Activated CD4-positive, alpha-beta T cell treated with anti-CD3 and anti-CD28 coated beads, Interleukin-2, amount 10 ng/mL, durations not matched to agents 24 days and 14 days (primary cell): Measurements from ENCODE around the gene CAMSAP1. TPM values are rescaled to one million over a fixed set of nuclear protein-coding genes. Genes with fewer than 3 reads are reported as not detected.

Source experiments
- DNase-seq: peaks from one replicate; pipeline ENCODE4 v3.0.0; 2022
- H3K27ac Mint-ChIP-seq: one replicate; pipeline ENCODE4 v1.8.0; 2022; ENCODE audit warnings: mild to moderate bottlenecking, mixed read lengths
- H3K27me3 Mint-ChIP-seq: one replicate; pipeline ENCODE4 v1.8.0; 2022; ENCODE audit warnings: mixed read lengths
- H3K36me3 Mint-ChIP-seq: one replicate; pipeline ENCODE4 v1.8.0; 2022; ENCODE audit warnings: low read depth, mild to moderate bottlenecking, mixed read lengths
- H3K4me1 Mint-ChIP-seq: one replicate; pipeline ENCODE4 v1.8.0; 2021; ENCODE audit warnings: mixed read lengths
- H3K4me3 Mint-ChIP-seq: one replicate; pipeline ENCODE4 v1.8.0; 2022; ENCODE audit warnings: mild to moderate bottlenecking, moderate library complexity, mixed read lengths
- H3K9me3 Mint-ChIP-seq: one replicate; pipeline ENCODE4 v1.8.0; 2021; ENCODE audit warnings: mixed read lengths
- intact Hi-C: fragments of 100-400 bp; cut with micrococcal nuclease; formaldehyde crosslinking; loops from one replicate; pipeline ENCODE4 v1.15.1; 2023
- total RNA-seq: library from RNA; stranded (reverse); gene quantifications from 2 replicates; pipeline ENCODE4 v1.2.3, GENCODE V29; 2022

The CAMSAP1 gene
- total RNA-seq, 1 donor from 2014 or later: 49.9 TPM

GRCh38 chr9:135815830-135816650, 91.3 kb downstream of the CAMSAP1 start:
- H3K4me1 Mint-ChIP-seq: no peaks in the 10 kb centered on the region
- no peak overlapping the region for H3K27ac Mint-ChIP-seq
- DNase-seq: no peak
- H3K36me3 Mint-ChIP-seq: peaks cover 42% of the 10 kb centered on the region
- no peak overlapping the region for H3K4me3 Mint-ChIP-seq
- H3K27me3 Mint-ChIP-seq: no peaks in the 10 kb centered on the region
- intact Hi-C loops: no loop called here
- H3K9me3 Mint-ChIP-seq: no peaks in the 10 kb centered on the region

- Mint-ChIP-seq H3K36me3 (peaks cover 39% of the 10 kb centered on the region), H3K4me1 (no peaks in the 10 kb centered on the region), H3K4me3 (no peak overlapping the region), H3K27me3 (no peaks in the 10 kb centered on the region), H3K9me3 (no peaks in the 10 kb centered on the region), H3K27ac (no peak overlapping the region)
- DNase-seq: no peak
- intact Hi-C loops: no loop called here
Measured at GRCh38 chr9:135815413-135815812, 91.9 kb downstream of the CAMSAP1 start.

- no peaks in the 10 kb centered on the region for H3K27me3 Mint-ChIP-seq
- H3K27ac Mint-ChIP-seq: no peak overlapping the region
- no peak for DNase-seq
- no peak overlapping the region for H3K4me3 Mint-ChIP-seq
- H3K9me3 Mint-ChIP-seq: no peaks in the 10 kb centered on the region
- H3K4me1 Mint-ChIP-seq: no peaks in the 10 kb centered on the region
- peaks cover 36% of the 10 kb centered on the region for H3K36me3 Mint-ChIP-seq
- intact Hi-C loops: no loop called here
Measured at GRCh38 chr9:135814421-135815095, 92.8 kb downstream of the CAMSAP1 start.

- H3K27ac Mint-ChIP-seq: no peak overlapping the region
- H3K4me3 Mint-ChIP-seq: no peak overlapping the region
- intact Hi-C loops: no loop called here
- no peaks in the 10 kb centered on the region for H3K4me1 Mint-ChIP-seq
- H3K27me3 Mint-ChIP-seq: no peaks in the 10 kb centered on the region
- no peak for DNase-seq
- no peaks in the 10 kb centered on the region for H3K9me3 Mint-ChIP-seq
- peaks cover 34% of the 10 kb centered on the region for H3K36me3 Mint-ChIP-seq
Measured at GRCh38 chr9:135813671-135814290, 93.6 kb downstream of the CAMSAP1 start.

GRCh38 chr9:135812961-135813360, 94.4 kb downstream of the CAMSAP1 start:
- intact Hi-C loops: no loop called here
- Mint-ChIP-seq H3K36me3 (peaks cover 31% of the 10 kb centered on the region), H3K4me3 (no peak overlapping the region), H3K27ac (no peak overlapping the region), H3K9me3 (no peaks in the 10 kb centered on the region), H3K27me3 (no peaks in the 10 kb centered on the region), H3K4me1 (no peaks in the 10 kb centered on the region)
- DNase-seq: no peak

GRCh38 chr9:135811801-135812200, 95.5 kb downstream of the CAMSAP1 start:
- H3K4me3 Mint-ChIP-seq: no peak overlapping the region
- DNase-seq: no peak
- no peaks in the 10 kb centered on the region for H3K27me3 Mint-ChIP-seq
- H3K36me3 Mint-ChIP-seq: peaks cover 27% of the 10 kb centered on the region
- no peaks in the 10 kb centered on the region for H3K4me1 Mint-ChIP-seq
- no peak overlapping the region for H3K27ac Mint-ChIP-seq
- intact Hi-C loops: no loop called here
- no peaks in the 10 kb centered on the region for H3K9me3 Mint-ChIP-seq

- H3K27ac Mint-ChIP-seq: no peak overlapping the region
- peaks cover 21% of the 10 kb centered on the region for H3K36me3 Mint-ChIP-seq
- no peak for DNase-seq
- no peaks in the 10 kb centered on the region for H3K27me3 Mint-ChIP-seq
- intact Hi-C loops: no loop called here
- H3K9me3 Mint-ChIP-seq: no peaks in the 10 kb centered on the region
- H3K4me1 Mint-ChIP-seq: no peaks in the 10 kb centered on the region
- H3K4me3 Mint-ChIP-seq: no peak overlapping the region
Measured at GRCh38 chr9:135810806-135811575, 96.4 kb downstream of the CAMSAP1 start.

- no peak overlapping the region for H3K27ac Mint-ChIP-seq
- no peak overlapping the region for H3K4me3 Mint-ChIP-seq
- intact Hi-C loops: no loop called here
- peaks cover 12% of the 10 kb centered on the region for H3K36me3 Mint-ChIP-seq
- no peaks in the 10 kb centered on the region for H3K9me3 Mint-ChIP-seq
- no peaks in the 10 kb centered on the region for H3K4me1 Mint-ChIP-seq
- no peak for DNase-seq
- no peaks in the 10 kb centered on the region for H3K27me3 Mint-ChIP-seq
Measured at GRCh38 chr9:135809166-135809565, 98.2 kb downstream of the CAMSAP1 start.

- peaks cover 2% of the 10 kb centered on the region for H3K36me3 Mint-ChIP-seq
- intact Hi-C loops: no loop called here
- no peak for DNase-seq
- no peak overlapping the region for H3K27ac Mint-ChIP-seq
- no peaks in the 10 kb centered on the region for H3K27me3 Mint-ChIP-seq
- H3K4me1 Mint-ChIP-seq: no peaks in the 10 kb centered on the region
- H3K4me3 Mint-ChIP-seq: no peak overlapping the region
- H3K9me3 Mint-ChIP-seq: no peaks in the 10 kb centered on the region
Measured at GRCh38 chr9:135805422-135806022, 101.8 kb downstream of the CAMSAP1 start.

GRCh38 chr9:135804581-135805421, 102.5 kb downstream of the CAMSAP1 start:
- Mint-ChIP-seq H3K4me1 (no peaks in the 10 kb centered on the region), H3K36me3 (no peaks in the 10 kb centered on the region), H3K4me3 (no peak overlapping the region), H3K9me3 (no peaks in the 10 kb centered on the region), H3K27me3 (no peaks in the 10 kb centered on the region), H3K27ac (no peak overlapping the region)
- intact Hi-C loops: no loop called here
- DNase-seq: no peak

GRCh38 chr9:135803441-135803840, 103.9 kb downstream of the CAMSAP1 start:
- Mint-ChIP-seq H3K9me3 (no peaks in the 10 kb centered on the region), H3K27me3 (no peaks in the 10 kb centered on the region), H3K27ac (no peak overlapping the region), H3K4me1 (no peaks in the 10 kb centered on the region), H3K36me3 (no peaks in the 10 kb centered on the region), H3K4me3 (no peak overlapping the region)
- no peak for DNase-seq
- intact Hi-C loops: no loop called here

- no peak for DNase-seq
- Mint-ChIP-seq H3K27me3 (no peaks in the 10 kb centered on the region), H3K4me1 (no peaks in the 10 kb centered on the region), H3K36me3 (no peaks in the 10 kb centered on the region), H3K9me3 (no peaks in the 10 kb centered on the region), H3K27ac (no peak overlapping the region), H3K4me3 (no peak overlapping the region)
- intact Hi-C loops: no loop called here
Measured at GRCh38 chr9:135802876-135803419, 104.4 kb downstream of the CAMSAP1 start.
